Stimulated activated CD4-positive, alpha-beta T cell treated with anti-CD3 and anti-CD28 coated beads, Interleukin-1b, Interleukin-23, amount 100 ng/mL, for 48 hours (primary cell): ENCODE results near the gene RPN1.
"Not testable (repeated sequence)": the region's sequence is repeated elsewhere in the genome, so short reads cannot be mapped to it uniquely, and the experiment has no call there.

Source experiments
- DNase-seq: peaks from one replicate; pipeline ENCODE4 v3.0.0-alpha.2; 2020

RPN1 gene

GRCh38 chr3:128650096-128651050, at the start of gene RPN1:
Gene RPN1, minus strand, starts transcription at chr3:128650818. Its CDS starts 18 bp downstream, at chr3:128650800.
- peak; percentile 96 for DNase-seq

- DNase-seq, result peak; percentile 16
These were observed 47.8 kb upstream of the RPN1 start for GRCh38 chr3:128698211-128699047.

GRCh38 chr3:128697341-128697740, 46.7 kb upstream of the RPN1 start:
- no peak for DNase-seq

GRCh38 chr3:128693696-128694095, 43.1 kb upstream of the RPN1 start:
- no peak for DNase-seq

GRCh38 chr3:128689060-128689459, 38.4 kb upstream of the RPN1 start:
- no peak for DNase-seq

GRCh38 chr3:128686465-128686864, 35.8 kb upstream of the RPN1 start:
- DNase-seq, result no peak

- DNase-seq, result no peak
These were observed 34.5 kb upstream of the RPN1 start for GRCh38 chr3:128684986-128685726.

GRCh38 chr3:128683957-128684356, 33.3 kb upstream of the RPN1 start:
- DNase-seq, result no peak

- no peak for DNase-seq
These were observed 30.8 kb upstream of the RPN1 start for GRCh38 chr3:128681369-128681829.

- peak; percentile 97 for DNase-seq
These were observed 30.2 kb upstream of the RPN1 start for GRCh38 chr3:128680603-128681368.

GRCh38 chr3:128679338-128679737, 28.7 kb upstream of the RPN1 start:
- DNase-seq, result no peak

- DNase-seq, result not testable (repeated sequence)
These were observed 25.2 kb upstream of the RPN1 start for GRCh38 chr3:128675802-128676201.

- no peak for DNase-seq
These were observed 23.7 kb upstream of the RPN1 start for GRCh38 chr3:128674161-128674784.

- DNase-seq, result no peak
These were observed 17.0 kb upstream of the RPN1 start for GRCh38 chr3:128667641-128668040.

- no peak for DNase-seq
These were observed 14.9 kb upstream of the RPN1 start for GRCh38 chr3:128665362-128666021.

- DNase-seq, result no peak
These were observed 12.5 kb upstream of the RPN1 start for GRCh38 chr3:128663151-128663550.

- no peak for DNase-seq
These were observed 4.9 kb upstream of the RPN1 start for GRCh38 chr3:128655531-128655930.

- peak; percentile 39 for DNase-seq
These were observed 3.6 kb upstream of the RPN1 start for GRCh38 chr3:128653993-128654805.

GRCh38 chr3:128653383-128653992, 2.9 kb upstream of the RPN1 start:
- DNase-seq, result not testable (repeated sequence)
